HG02678 (cell line): ENCODE results near the gene ANGPTL4.
"Not testable (repeated sequence)": the region's sequence is repeated elsewhere in the genome, so short reads cannot be mapped to it uniquely, and the experiment has no call there.

Experiments used
- ATAC-seq: cut with Tn5 transposase; IDR thresholded peaks from one replicate; pipeline ENCODE4 v1.9.1; 2021; ENCODE audit warnings: mild to moderate bottlenecking, moderate library complexity; ENCODE audit not compliant: unreplicated experiment

The ANGPTL4 gene

DNA sequence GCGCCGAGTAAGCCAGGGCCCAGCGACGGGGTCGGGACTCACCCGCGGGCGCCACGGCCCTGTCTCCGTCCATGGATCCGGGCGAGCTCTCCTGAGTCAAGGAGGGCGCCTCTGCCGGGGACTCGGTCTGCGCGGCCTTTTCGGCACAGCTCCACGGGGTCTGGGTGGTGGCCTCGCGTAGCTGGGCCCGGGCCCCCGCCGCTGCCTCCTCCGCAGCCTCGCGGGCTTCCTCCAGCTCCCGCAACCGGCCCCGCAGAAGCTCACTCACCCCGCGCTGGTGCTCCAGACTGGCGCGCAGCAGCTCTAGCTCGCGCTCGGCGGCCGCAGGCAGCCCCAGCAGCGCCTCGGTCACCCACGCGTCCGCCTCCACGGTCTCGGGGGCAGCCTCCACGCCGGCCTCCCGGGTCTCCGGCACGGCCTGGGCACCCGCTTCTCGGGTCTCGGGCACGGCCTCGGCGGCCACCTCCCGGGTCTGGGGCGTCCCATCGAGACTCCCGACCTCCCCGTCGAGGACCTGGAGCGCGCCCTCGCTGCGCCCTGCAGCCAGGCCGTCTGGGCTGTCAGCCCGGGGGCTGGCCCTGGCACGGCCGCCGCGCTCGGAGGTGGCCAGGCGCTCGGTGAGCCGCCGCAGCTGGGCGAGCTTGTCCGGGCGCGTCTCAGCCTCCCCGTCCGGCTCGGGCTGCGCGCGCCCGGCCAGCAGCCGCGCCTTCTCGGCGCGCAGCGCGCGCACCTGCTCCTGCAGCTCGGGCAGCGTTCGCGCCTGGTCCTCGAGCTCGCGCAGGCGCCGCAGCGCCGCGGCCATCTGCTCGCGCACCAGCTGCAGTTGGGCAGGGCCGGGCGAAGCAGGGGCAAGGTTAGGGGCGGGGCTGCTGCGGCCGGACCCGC is 29.3 kb upstream of the ANGPTL4 start:
- no peak for ATAC-seq

DNA sequence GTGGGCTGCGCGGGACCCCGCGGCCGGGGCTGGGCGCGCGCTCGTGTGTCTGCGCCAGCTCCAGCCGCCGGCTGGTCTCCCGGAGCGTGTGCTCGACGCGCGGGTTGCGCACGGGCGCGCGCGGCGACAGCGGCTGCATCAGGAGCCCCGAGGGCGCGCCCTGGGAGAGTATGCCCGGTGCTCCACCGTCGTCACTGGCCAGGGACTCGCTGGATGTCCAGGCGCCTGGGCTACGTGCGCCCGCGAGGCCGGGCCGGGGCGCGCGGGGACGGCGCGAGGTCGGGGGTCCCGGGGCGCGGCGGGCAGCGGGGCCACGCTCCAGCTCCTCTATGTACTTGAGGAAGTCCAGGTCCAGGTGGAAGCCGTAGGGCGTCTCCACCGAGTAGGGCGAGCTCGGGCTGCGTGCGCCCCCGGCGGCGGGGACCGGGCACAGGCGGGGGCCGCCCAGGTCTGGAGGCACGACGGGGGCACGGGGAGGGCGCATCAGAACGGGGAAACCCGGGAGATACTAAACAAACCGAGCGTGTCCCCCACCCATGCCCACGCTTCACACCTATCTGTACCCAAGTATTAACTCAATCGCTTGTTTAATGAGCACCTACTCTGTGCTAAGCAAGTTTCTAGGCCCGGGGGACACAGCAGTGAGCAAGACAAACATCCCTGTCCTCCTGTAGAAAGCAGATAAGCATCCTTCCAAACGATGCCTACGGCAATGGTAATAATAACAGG is 28.4 kb upstream of the ANGPTL4 start:
- ATAC-seq, result no peak

DNA sequence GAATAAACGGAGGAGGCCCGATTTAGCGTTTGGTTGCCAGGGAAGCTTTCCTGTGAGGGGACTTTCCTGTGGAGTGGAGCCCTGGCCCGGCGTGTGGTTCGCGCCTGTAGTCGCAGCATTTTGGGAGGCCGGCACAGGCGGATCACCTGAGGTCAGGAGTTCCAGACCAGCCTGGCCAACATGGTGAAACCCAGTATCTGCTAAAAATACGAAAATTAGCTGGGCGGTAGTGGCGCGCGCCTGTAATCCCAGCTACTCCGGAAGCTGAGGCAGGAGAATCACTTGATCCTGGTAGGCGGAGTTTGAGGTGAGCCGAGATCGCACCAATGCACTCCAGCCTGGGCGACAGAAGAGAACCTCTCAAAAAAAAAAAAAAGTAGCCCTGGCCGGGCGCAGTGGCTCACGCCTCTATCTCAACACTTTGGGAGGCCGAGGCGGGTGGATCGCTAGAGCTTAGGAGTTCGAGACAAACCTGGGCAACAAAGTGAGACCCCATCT is 27.8 kb upstream of the ANGPTL4 start:
- ATAC-seq, result no peak

DNA sequence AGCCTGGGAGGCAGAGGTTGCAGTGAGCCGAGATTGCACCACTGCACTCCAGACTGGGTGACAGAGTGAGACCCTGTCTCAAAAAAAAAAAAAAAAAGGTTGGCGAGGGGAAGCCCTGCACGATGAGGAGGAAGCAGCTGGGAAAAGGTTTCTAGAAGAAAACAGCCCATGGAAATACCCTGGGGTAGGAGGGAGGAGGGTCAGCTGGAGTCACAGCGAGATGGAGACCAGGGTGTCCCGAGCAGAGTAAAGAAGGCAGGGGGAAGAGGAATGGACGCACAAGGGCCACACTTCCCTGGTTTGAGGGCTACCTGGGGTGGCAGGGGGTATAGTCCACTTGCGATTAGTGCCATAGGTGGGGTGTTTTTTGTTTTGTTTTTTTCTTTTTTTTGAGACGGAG is 27.3 kb upstream of the ANGPTL4 start:
- ATAC-seq, result no peak

DNA sequence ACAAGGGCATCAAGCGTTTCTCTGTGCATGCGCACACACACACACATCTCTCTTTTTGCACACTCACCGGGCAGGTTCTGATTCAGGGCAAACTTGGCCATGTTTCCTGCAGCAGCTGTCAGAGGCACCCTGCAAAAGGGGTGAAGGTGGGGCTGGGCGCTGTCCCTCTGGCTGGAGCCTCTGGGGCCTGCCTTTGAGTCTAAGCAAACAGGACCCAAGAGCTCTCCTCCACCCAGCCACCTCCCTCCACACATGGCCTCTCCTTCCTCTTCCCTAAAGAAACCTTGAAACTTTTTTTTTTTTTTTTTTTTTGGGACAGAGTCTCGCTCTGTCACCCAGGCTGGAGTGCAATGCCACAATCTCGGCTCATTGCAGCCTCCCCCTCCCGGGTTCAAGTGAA is 26.2 kb upstream of the ANGPTL4 start:
- ATAC-seq, result no peak

DNA sequence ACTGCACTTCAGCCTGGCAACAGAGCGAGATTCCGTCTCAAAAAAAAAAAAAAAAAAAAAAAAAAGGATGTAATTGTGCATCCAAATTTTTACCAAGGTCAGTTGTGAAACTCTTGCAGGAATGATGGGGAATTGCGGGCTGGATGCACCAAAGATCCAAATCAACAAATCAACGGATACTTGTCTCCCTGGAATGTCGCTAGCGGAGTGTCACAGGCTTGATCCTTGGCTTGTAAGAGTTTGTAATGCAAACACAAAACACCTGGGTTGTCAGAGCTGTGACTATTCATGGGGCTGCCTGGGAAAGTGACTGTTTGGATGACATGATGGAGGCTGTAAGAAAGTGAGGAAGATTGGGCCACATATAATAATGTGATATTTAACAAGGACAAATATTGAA is 25.1 kb upstream of the ANGPTL4 start:
- ATAC-seq, result no peak

DNA sequence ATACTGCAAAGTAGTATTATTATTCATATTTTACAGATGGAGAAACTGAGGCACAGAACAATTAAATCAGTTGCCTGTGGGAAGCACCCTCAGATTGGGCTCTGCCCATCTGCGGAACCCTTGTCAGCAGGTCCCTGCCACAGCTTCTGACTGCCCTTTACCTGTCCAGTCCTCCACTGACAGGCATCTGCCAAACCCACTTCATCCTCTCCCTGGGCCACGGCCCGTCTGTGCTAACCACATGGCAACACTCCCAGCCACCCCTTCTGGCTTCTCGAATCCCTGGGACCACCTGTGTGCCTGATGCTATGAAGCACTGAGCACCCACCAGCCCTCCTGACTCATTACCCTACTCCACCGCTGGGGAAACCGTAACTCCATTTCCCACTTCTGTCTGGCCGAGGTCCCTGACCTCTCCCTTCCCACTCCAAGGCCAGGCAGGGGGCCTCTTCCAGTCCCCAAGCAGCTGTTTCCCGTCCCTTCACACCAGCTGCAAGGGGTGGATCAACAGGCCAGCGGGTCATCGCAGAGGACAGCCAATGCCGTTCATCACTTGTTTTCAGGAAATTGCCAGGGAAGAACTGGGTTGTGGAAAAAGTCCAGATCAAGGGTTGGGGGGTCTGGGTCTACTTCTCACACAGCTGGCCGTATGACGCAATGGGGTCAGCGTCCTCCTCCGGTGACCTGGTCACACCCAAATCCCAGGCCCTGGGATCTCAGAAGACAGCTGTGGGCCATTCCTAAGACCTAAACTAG is 23.4 kb upstream of the ANGPTL4 start:
- no peak for ATAC-seq

DNA sequence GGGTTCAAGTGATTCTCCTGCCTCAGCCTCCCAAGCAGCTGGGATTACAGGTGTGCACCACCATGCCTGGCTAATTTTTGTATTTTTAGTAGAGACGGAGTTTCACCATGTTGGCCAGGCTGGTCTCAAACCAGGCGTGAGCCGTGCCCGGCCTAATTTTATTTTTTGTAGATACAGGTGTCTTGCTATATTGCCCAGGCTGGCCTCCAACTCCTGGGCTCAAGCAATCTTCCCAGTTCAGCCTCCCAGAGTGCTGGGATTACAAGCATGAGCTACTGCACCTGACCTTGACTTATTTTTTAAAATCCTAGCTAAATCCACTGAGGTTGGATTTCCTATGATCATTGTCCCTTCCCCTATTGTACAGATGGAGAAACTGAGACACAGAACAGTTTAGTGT is 22.5 kb upstream of the ANGPTL4 start:
- not testable (repeated sequence) for ATAC-seq

DNA sequence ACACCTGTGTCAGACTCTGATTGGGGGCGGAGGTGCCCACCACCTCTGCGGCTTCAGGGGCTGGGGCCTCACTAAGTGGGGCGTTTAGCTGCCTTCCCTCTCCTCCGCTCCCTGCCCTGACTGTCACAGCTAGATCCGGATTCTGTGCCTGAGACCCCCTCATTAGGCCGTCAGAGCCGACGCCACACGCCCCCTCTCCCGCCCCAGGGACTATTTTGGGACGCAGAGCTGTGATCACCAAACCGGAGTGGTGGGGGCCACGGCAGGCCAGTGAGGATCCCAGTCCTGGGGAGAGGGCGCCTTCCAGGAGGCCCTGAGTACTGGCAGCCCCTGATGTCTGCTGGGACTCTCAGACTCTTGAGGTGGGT is 21.7 kb upstream of the ANGPTL4 start:
- ATAC-seq, result no peak

DNA sequence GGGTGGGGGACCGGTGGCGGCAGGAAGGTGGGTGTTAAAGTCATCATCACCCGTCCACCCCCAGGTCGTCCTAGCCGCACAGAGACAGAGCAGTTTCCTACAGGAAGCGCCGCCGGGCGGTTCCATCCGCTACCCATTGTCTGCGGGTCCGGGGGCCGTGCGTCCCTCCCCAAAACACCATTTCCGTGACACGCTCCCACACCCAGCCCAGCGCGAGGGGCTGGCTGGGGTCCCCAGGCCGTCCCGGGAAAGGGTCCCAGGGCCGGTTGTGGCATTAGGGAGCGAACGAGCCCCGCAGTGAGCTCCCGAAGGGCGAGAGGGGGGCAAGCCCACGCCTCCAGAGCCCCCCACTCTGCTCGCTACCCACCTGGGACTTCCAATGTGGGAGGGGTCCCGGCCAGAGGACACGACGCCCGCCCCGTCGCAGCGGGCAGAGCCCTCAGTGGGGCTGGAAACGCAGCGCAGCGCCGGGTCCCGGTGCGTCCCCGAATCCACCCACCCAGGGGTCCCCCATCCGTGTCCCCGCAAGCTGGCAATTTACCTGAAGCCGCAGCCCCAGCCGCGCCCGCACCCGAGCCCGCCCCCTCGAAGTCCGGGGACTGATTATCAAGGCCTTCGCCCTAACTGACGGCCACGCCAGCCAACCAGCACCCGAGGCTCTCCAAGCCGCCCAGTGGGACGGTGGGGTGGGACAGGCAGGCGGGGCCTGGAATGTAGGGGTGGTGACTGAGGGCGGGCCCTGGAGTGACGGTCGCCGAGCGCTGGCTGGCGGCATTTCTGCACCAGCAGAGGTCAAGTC is 21.1 kb upstream of the ANGPTL4 start, which contains the start of gene KANK3:
Gene KANK3, minus strand, starts transcription at position 579 of the 799 bp plus-strand sequence. CDS start 5,434 bp downstream, outside the sequence.
- ATAC-seq, result peak; percentile 93

DNA sequence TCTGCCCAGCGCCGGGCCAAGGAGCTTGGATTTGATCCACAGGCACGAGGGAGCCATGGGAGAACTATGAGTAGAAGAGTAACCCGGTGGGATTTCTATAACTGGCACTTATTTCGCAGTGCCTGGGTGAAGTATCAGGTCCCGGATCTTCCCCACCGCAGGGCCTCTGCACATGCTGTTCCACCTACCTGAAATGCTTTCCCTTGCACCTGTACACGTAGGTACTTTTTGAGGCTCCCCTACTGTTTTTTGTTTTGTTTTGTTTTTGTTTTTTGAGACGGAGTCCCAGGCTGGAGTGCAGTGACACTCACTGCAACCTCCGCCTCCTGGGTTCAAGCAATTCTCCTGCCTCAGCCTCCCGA is 20.5 kb upstream of the ANGPTL4 start:
- no peak for ATAC-seq

DNA sequence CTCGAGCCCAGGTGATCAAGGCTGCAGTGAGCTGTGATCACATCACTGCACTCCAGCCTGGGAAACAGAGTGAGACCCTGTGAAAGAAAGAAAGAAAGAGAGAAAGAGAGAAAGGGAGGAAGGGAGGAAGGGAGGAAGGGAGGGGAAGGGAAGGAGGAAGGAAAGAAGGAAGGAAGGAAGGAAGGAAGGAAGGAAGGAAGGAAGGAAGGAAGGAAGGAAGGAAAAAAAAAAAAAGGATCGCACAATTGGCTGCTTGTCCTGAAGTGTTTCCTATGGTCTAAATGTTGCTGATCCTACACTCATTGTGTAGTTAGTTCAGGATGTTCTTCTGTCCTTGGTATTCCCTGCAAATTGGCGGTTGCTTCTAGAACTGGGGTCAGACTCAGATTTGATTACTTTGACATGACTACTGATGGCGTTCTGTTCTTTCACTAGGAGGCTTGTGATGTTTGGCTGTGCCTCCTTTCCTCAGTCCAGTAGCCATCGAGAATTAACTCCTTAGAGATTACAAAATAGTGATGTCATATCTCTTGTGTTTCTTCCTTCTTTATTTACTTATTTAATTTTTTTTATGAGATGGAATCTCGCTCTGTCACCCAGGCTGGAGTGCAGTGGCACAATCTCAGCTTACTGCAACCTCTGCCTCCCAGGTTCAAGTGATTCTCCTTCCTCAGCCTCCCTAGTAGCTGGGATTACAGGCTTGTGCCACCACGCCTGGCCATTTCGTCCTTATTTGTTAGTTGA is 14.2 kb upstream of the ANGPTL4 start:
- not testable (repeated sequence) for ATAC-seq

DNA sequence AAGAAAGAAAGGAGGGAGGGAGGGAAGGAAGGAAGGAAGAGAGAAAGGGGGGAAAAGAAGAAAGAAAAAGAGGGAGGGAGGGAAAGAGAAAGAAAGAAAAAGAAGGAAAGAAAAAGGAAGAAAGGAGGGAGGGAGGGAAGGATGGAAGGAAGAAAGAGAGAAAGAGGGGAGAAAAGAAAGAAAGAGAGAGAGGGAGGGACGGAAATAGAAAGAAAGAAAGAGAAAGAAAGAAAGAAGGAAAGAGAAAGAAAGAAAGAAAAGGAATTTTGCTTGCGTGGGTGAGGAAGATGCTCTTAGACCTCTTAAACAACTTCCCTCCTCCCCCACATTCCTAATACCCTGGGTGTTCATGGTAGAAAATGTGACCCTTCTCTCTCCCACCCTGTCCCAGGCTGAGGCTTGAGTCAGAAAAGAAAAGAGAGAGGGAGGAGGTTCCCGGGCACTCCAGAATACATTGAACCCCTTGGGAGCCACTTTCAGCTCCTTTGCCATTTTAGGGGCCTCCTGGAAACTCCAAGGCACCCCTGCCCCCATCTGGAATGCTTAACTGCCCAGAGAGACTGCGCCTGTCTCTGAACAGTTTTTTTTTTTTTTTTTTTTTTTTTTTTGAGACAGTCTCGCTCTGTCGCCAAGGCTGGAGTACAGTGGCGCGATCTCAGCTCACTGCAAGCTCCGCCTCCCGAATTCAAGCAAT is 11.7 kb upstream of the ANGPTL4 start:
- ATAC-seq, result no peak

DNA sequence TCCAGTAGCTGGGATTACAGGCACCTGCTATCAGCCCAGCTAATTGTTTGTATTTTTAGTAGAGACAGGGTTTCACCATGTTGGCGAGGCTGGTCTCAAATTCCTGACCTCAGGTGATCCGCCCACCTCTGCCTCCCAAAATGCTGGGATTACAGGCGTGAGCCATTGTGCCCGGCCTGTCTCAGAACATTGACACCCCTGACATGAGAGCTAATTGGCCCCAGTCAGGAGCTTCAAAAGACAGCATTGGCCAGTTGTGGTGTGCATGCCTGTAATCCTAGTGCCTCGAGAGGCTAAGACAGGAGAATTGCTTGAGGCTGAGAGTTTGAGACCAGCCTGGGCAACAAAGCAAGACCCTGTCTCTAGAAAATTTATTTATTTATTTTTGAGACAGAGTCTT is 11.1 kb upstream of the ANGPTL4 start:
- ATAC-seq, result not testable (repeated sequence)

DNA sequence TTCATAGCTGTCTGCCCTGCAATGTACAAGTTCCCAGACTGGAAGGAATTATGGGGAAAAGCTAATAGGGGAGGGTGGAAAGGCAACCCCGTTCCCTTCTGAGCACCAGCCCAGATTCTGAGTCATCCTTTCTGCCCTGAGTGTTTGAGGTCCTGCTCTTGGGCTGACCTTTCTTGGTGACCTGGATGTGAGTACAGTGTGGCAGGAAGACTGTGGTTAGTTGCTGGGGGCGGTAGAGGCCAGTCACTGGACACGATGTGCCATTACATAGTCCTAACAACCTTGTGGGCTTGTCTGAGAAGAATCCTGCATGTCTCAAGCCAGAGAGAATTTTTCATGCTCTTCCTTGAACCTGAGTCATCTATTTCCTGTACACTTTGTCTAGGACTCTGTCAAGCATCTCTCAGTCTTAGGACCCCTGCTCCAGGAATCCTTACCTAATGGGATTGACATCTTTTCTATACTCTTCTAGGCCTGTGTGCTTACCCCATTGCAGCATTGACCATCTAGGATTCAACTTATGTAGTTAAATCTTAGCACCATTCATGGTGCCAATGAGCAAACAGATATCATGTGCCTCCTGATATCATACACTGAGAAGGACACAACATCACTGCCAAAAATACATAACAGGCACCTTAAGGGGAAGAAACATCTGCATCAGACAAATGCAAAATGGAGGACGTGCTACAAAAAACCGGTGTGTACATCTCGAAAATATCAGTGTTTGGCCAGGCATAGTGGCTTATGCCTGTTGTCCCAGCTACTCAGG is 8.1 kb upstream of the ANGPTL4 start:
- no peak for ATAC-seq

DNA sequence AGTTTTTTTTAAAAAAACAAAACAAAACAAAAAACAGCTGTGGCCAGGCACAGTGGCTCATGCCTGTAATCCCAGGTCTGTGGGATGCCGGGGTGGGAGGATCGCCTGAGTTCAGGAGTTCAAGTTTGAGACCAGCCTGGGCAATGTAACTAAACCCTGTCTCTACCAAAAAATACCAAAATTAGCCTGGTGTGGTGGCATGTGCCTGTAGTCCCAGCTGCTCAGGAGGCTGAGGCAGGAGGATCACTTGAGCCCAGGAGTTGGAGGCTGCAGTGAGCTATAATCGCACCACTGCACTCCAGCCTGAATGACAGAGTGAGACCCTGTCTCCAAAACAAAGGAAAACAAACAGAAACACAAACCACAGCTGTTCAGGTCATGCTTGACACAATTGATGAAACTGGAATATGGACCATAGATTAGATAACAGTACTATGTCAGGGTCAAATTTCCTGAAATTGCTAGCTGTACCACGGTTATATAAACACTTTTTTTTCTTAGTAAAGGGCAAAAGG is 6.9 kb upstream of the ANGPTL4 start:
- ATAC-seq, result no peak

DNA sequence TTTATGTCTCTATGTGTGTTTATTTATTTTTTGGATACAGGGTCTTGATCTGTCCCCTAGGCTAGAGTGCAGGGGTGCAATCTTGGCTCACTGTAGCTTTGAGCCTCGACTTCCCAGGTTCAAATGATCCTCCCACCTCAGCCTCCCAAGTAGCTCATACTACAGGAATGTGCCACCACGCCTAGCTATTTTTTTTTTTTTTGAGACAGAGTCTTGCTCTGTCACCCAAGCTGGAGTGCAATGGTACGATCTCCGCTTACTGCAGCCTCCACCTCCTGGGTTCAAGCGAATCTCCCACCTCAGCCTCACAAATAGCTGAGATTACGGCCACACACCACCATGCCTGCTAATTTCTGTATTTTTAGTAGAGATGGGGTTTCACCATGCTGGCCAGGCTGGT is 5.0 kb upstream of the ANGPTL4 start:
- no peak for ATAC-seq

DNA sequence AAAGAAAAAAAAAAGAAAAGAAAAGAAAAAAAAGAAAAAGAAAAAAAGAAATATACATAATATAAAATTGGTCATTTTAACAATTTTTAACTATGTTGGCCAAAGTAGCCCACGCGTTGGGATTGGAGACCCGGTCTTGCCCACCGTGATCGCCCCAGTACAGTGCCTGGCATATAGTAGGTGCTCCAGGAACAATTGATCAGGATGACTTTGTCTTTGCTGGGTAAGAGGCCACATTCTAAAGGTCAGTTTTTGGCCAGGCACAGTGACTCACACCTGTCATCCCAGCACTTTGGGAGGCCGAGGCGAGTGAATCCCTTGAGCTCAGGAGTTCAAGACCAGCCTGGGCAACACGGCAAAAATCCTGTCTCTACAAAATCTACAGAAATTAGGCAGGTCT is 3.8 kb upstream of the ANGPTL4 start:
- ATAC-seq, result no peak
